Measurements from ENCODE around the gene PRCC.

The PRCC gene

DNA sequence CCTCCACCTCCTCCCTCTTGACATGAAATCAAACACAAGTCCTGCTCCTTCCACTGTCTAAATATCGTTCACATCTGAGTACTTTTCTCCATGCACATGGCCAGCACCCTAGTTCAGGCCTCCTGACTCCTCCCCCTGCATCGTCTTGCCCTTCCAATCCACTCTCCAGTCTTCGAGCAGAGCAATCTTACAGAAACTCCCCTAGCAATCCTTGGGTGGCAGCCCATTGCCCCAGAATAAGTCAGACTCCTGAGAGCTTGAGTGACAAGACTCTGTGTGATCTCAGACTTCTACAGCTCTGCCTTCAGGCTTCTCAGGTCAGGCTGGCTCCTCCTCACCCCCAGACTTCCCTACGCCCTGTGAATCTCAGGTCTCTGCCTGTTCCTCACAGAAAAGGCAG lies 43.8 kb downstream of the PRCC start:
- Histone ChIP-seq H3K4me3 (ENCODE audit: low read length, poor library complexity, severe bottlenecking) (no peak overlapping the region), H3K4me1 (ENCODE audit: insufficient read depth, low read length, poor library complexity, severe bottlenecking) (peaks cover 22% of the 10 kb centered on the region), H3K4me2 (ENCODE audit: low read depth, low read length, poor library complexity, severe bottlenecking) (no peak overlapping the region), H3F3A (ENCODE audit: low read depth) (no peaks in the 10 kb centered on the region), H3K79me2 (ENCODE audit: insufficient read depth, low read length) (peaks cover 22% of the 10 kb centered on the region; the same call in 1 of the 2 replicates), H4K20me1 (ENCODE audit: insufficient read depth, low read length, poor library complexity, severe bottlenecking) (no peaks in the 10 kb centered on the region), H3K36me3 (ENCODE audit: insufficient read depth, low read length) (no peaks in the 10 kb centered on the region), H3K9me3 (ENCODE audit: insufficient read depth, low read depth, low read length) (no peaks in the 10 kb centered on the region), H3K9ac (ENCODE audit: low read depth, low read length, poor library complexity, severe bottlenecking) (no peak overlapping the region), H3K27me3 (ENCODE audit: insufficient read depth, low read length, poor library complexity, severe bottlenecking) (no peaks in the 10 kb centered on the region), H2AFZ (ENCODE audit: low read length) (no peak overlapping the region), H3K9me2 (replicated peaks; ENCODE audit: low read depth, low read length) (no peaks in the 10 kb centered on the region)
- TF ChIP-seq, protein P1, sequence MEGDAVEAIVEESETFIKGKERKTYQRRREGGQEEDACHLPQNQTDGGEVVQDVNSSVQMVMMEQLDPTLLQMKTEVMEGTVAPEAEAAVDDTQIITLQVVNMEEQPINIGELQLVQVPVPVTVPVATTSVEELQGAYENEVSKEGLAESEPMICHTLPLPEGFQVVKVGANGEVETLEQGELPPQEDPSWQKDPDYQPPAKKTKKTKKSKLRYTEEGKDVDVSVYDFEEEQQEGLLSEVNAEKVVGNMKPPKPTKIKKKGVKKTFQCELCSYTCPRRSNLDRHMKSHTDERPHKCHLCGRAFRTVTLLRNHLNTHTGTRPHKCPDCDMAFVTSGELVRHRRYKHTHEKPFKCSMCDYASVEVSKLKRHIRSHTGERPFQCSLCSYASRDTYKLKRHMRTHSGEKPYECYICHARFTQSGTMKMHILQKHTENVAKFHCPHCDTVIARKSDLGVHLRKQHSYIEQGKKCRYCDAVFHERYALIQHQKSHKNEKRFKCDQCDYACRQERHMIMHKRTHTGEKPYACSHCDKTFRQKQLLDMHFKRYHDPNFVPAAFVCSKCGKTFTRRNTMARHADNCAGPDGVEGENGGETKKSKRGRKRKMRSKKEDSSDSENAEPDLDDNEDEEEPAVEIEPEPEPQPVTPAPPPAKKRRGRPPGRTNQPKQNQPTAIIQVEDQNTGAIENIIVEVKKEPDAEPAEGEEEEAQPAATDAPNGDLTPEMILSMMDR (conservative IDR thresholded peaks at IDR 0.05; ENCODE audit: low read length) = no peak
- TF ChIP-seq EZH2phosphoT487 (IDR thresholded peaks at IDR 0.05; ENCODE audit: borderline replicate concordance) = no peak

DNA sequence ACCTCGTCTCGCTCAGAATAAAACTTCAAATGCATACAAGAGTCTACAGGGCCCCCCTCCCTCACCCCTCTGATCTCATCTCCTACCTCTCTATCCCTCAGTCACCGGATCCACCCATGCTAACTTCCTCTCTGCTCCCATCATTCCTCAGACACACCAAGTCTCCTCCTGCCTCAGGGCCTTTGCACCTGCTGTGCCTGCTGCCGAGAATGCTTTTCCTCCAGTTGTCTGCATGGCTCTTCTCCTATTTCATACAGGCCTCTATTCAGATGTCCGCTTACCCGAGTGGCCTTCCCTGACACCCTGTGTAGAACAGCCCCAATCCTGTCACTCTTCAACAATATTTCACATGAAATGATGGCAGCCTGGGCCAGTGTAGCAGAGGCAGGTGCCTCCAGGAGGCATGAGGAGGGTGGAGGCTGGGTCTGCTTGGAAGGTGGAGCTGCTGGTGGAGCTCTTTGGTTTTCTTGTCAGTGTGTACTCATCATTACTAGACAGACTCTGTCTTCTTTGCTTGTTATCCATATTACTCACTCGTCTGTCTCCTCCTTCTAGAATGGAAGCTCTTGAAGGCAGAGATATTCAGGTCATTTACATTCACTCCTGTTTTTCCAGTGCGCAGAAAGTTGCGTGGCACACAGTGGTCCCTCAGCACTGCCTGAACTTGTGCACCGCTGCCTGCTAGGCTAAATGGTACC lies 45.1 kb downstream of the PRCC start:
- H3K4me1 ChIP-seq (ENCODE audit: insufficient read depth, low read length, poor library complexity, severe bottlenecking) = peaks cover 32% of the 10 kb centered on the region
- no peak overlapping the region for H2AFZ ChIP-seq (ENCODE audit: low read length)
- no peak overlapping the region for H3K9ac ChIP-seq (ENCODE audit: low read depth, low read length, poor library complexity, severe bottlenecking)

DNA sequence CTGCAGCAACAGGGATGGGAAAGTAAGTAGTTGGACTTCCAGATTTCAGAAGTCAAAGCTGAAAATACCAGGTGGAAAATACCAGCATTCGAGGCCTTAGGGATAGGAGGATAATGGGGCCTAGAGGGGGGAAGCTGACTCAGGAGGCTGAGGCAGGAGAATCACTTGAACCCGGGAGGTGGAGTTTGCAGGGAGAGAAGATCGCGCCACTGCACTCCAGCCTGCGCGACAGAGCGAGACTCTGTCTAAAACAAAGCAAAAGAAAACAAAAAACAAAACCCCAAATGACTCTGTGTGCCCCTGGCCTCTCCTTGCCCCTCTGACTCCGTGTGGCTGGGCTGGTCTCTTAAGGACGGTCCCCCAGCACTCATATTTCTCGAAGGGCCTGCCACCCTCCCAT lies 46.0 kb downstream of the PRCC start:
- Histone ChIP-seq H3K36me3 (ENCODE audit: insufficient read depth, low read length) (no peaks in the 10 kb centered on the region), H3K9ac (ENCODE audit: low read depth, low read length, poor library complexity, severe bottlenecking) (no peak overlapping the region), H3K4me2 (ENCODE audit: low read depth, low read length, poor library complexity, severe bottlenecking) (no peak overlapping the region), H3K9me2 (replicated peaks; ENCODE audit: low read depth, low read length) (no peaks in the 10 kb centered on the region), H3K79me2 (ENCODE audit: insufficient read depth, low read length) (peaks cover 23% of the 10 kb centered on the region; the same call in 1 of the 2 replicates), H4K20me1 (ENCODE audit: insufficient read depth, low read length, poor library complexity, severe bottlenecking) (no peaks in the 10 kb centered on the region), H3K9me3 (ENCODE audit: insufficient read depth, low read depth, low read length) (no peaks in the 10 kb centered on the region), H3K4me1 (ENCODE audit: insufficient read depth, low read length, poor library complexity, severe bottlenecking) (peaks cover 27% of the 10 kb centered on the region), H3F3A (ENCODE audit: low read depth) (no peaks in the 10 kb centered on the region), H3K27me3 (ENCODE audit: insufficient read depth, low read length, poor library complexity, severe bottlenecking) (no peaks in the 10 kb centered on the region), H3K4me3 (ENCODE audit: low read length, poor library complexity, severe bottlenecking) (no peak overlapping the region), H2AFZ (ENCODE audit: low read length) (no peak overlapping the region)
- TF ChIP-seq, protein P1 (conservative IDR thresholded peaks at IDR 0.05; ENCODE audit: low read length) = no peak
- no peak for TF ChIP-seq EZH2phosphoT487 (IDR thresholded peaks at IDR 0.05; ENCODE audit: borderline replicate concordance)

More for the DNA sequence above, 45.1 kb downstream of the PRCC start:
- no peaks in the 10 kb centered on the region for H3K27me3 ChIP-seq (ENCODE audit: insufficient read depth, low read length, poor library complexity, severe bottlenecking)
- H3F3A ChIP-seq (ENCODE audit: low read depth) = no peaks in the 10 kb centered on the region
- TF ChIP-seq, protein P1 (conservative IDR thresholded peaks at IDR 0.05; ENCODE audit: low read length) = no peak
- no peak for TF ChIP-seq EZH2phosphoT487 (IDR thresholded peaks at IDR 0.05; ENCODE audit: borderline replicate concordance)
- H3K36me3 ChIP-seq (ENCODE audit: insufficient read depth, low read length) = no peaks in the 10 kb centered on the region
- no peaks in the 10 kb centered on the region for H3K9me2 ChIP-seq (replicated peaks; ENCODE audit: low read depth, low read length)
- no peaks in the 10 kb centered on the region for H3K9me3 ChIP-seq (ENCODE audit: insufficient read depth, low read depth, low read length)
- no peaks in the 10 kb centered on the region for H4K20me1 ChIP-seq (ENCODE audit: insufficient read depth, low read length, poor library complexity, severe bottlenecking)
- H3K79me2 ChIP-seq (ENCODE audit: insufficient read depth, low read length) = peaks cover 23% of the 10 kb centered on the region; the same call in 1 of the 2 replicates
- H3K4me2 ChIP-seq (ENCODE audit: low read depth, low read length, poor library complexity, severe bottlenecking) = no peak overlapping the region
- H3K4me3 ChIP-seq (ENCODE audit: low read length, poor library complexity, severe bottlenecking) = no peak overlapping the region
